ENCODE measurements around the gene MBOAT2. TPM values are rescaled to one million over a fixed set of nuclear protein-coding genes. Genes with fewer than 3 reads are reported as not detected.

The MBOAT2 gene
- total and polyA plus RNA-seq, 2 experiments from 2014 or later = 15.9 to 22.7 TPM

GRCh38 chr2:8863331-8863953 is 140.0 kb downstream of the MBOAT2 start (continued):
- TF ChIP-seq ZNF462 (CRISPR knock-in tag; IDR thresholded peaks at IDR 0.05) (no peak), ZNF114 (CRISPR knock-in tag; IDR thresholded peaks at IDR 0.05) (no peak), NANOG (IDR thresholded peaks at IDR 0.05; ENCODE audit: borderline replicate concordance) (no peak)

GRCh38 chr2:8862230-8862629 is 141.3 kb downstream of the MBOAT2 start:
- no peaks in the 10 kb centered on the region for H3K36me3 ChIP-seq (ENCODE audit: insufficient read depth)
- DNase-seq (ENCODE audit: low spot score) (no peak), ATAC-seq (no peak)
- H3K4me2 ChIP-seq = no peak overlapping the region
- H3F3A ChIP-seq (replicated peaks; ENCODE audit: low read depth) = no peaks in the 10 kb centered on the region
- H3K9me3 Mint-ChIP-seq = no peaks in the 10 kb centered on the region
- no peaks in the 10 kb centered on the region for H3K36me3 Mint-ChIP-seq (ENCODE audit: low read depth)
- no peak overlapping the region for H3K27ac Mint-ChIP-seq
- H3K27me3 ChIP-seq (ENCODE audit: insufficient read depth) = no peaks in the 10 kb centered on the region
- no peaks in the 10 kb centered on the region for H3K9me2 ChIP-seq (ENCODE audit: insufficient read depth)
- no peaks in the 10 kb centered on the region for H3K27me3 Mint-ChIP-seq (ENCODE audit: insufficient read depth, low read depth, poor library complexity)
- no peaks in the 10 kb centered on the region for H3K4me1 ChIP-seq (ENCODE audit: insufficient read depth)
- H3K4me3 ChIP-seq = no peak overlapping the region
- no peaks in the 10 kb centered on the region for H3K79me2 ChIP-seq (replicated peaks; ENCODE audit: insufficient read depth)
- H3K27ac ChIP-seq (ENCODE audit: low read depth) = no peak overlapping the region
- H3K4me3 Mint-ChIP-seq = no peak overlapping the region
- no peaks in the 10 kb centered on the region for H3K4me1 Mint-ChIP-seq
- H4K20me1 ChIP-seq (replicated peaks; ENCODE audit: insufficient read depth) = no peaks in the 10 kb centered on the region
- no peak overlapping the region for H2AFZ ChIP-seq
- TF ChIP-seq ZNF462 (CRISPR knock-in tag; IDR thresholded peaks at IDR 0.05) = no peak
- TF ChIP-seq NANOG (IDR thresholded peaks at IDR 0.05; ENCODE audit: borderline replicate concordance) = no peak
- TF ChIP-seq JUNB (IDR thresholded peaks at IDR 0.05; ENCODE audit: unreplicated experiment) = no peak
- no peak for TF ChIP-seq ZNF331 (CRISPR knock-in tag; IDR thresholded peaks at IDR 0.05; ENCODE audit: low read depth)
- no peak for TF ChIP-seq STAT1 (IDR thresholded peaks at IDR 0.05; ENCODE audit: unreplicated experiment)
- TF ChIP-seq EZH2phosphoT487 (IDR thresholded peaks at IDR 0.05; ENCODE audit: unreplicated experiment) = no peak
- no peak for TF ChIP-seq ZNF114 (CRISPR knock-in tag; IDR thresholded peaks at IDR 0.05)
- no peak for TF ChIP-seq ETS1 (IDR thresholded peaks at IDR 0.05)

Data from GM23338 (cell line).